ENCODE results near the gene HERC5.
"Not testable (repeated sequence)": the region's sequence is repeated elsewhere in the genome, so short reads cannot be mapped to it uniquely, and the experiment has no call there.

HERC5 gene

GRCh38 chr4:88456670-88457306, at the start of gene HERC5:
Gene HERC5 (plus strand): TSS chr4:88457119. CDS start chr4:88457270, 151 bp downstream.
- intact Hi-C loops (cut with DNase I): loop anchor here (2.0 to 5.0 kb wide), 3 partner anchors 78 to 239 kb away; partner anchors contain the start of genes HERC6 and PPM1K

GRCh38 chr4:88409206-88409605, 47.7 kb upstream of the HERC5 start:
- DNase-seq: no peak
- intact Hi-C loops (cut with DNase I): no loop called here

More at GRCh38 chr4:88456670-88457306, at the start of gene HERC5:
- peak; percentile 61 to 92 (median 79) for DNase-seq

- DNase-seq: no peak
- intact Hi-C loops (cut with DNase I): no loop called here
Observed at GRCh38 chr4:88409789-88410188, 47.1 kb upstream of the HERC5 start.

GRCh38 chr4:88411491-88412096, 45.3 kb upstream of the HERC5 start:
- DNase-seq: no peak
- intact Hi-C loops (cut with DNase I): no loop called here

- no peak for DNase-seq
Observed at GRCh38 chr4:88413801-88414200, 43.1 kb upstream of the HERC5 start.

GRCh38 chr4:88414755-88415154, 42.2 kb upstream of the HERC5 start:
- DNase-seq: no peak
- intact Hi-C loops (cut with DNase I): no loop called here

More at GRCh38 chr4:88413801-88414200, 43.1 kb upstream of the HERC5 start:
- intact Hi-C loops (cut with DNase I): no loop called here

- no peak for DNase-seq
- intact Hi-C loops (cut with DNase I): no loop called here
Observed at GRCh38 chr4:88415982-88416381, 40.9 kb upstream of the HERC5 start.

GRCh38 chr4:88418411-88418810, 38.5 kb upstream of the HERC5 start:
- intact Hi-C loops (cut with DNase I): no loop called here
- no peak for DNase-seq

- DNase-seq: no peak
- intact Hi-C loops (cut with DNase I): no loop called here
Observed at GRCh38 chr4:88419874-88420273, 37.0 kb upstream of the HERC5 start.

GRCh38 chr4:88420844-88421243, 36.1 kb upstream of the HERC5 start:
- DNase-seq: no peak
- intact Hi-C loops (cut with DNase I): no loop called here

- intact Hi-C loops (cut with DNase I): no loop called here
- no peak for DNase-seq
Observed at GRCh38 chr4:88422403-88422802, 34.5 kb upstream of the HERC5 start.

- DNase-seq: no peak
- intact Hi-C loops (cut with DNase I): no loop called here
Observed at GRCh38 chr4:88429401-88429800, 27.5 kb upstream of the HERC5 start.

- DNase-seq: no peak
- intact Hi-C loops (cut with DNase I): no loop called here
Observed at GRCh38 chr4:88435987-88436693, 20.8 kb upstream of the HERC5 start.

- intact Hi-C loops (cut with DNase I); DNase-seq: not testable (repeated sequence)
Observed at GRCh38 chr4:88437873-88438272, 19.0 kb upstream of the HERC5 start.

GRCh38 chr4:88439161-88439760, 17.7 kb upstream of the HERC5 start:
- intact Hi-C loops (cut with DNase I): no loop called here
- no peak for DNase-seq

GRCh38 chr4:88440146-88440545, 16.8 kb upstream of the HERC5 start:
- no peak for DNase-seq
- intact Hi-C loops (cut with DNase I): no loop called here

- intact Hi-C loops (cut with DNase I): no loop called here
Observed at GRCh38 chr4:88441696-88442095, 15.2 kb upstream of the HERC5 start.

GRCh38 chr4:88442689-88443191, 14.2 kb upstream of the HERC5 start:
- no peak for DNase-seq
- intact Hi-C loops (cut with DNase I): no loop called here

More at GRCh38 chr4:88441696-88442095, 15.2 kb upstream of the HERC5 start:
- DNase-seq: no peak

GRCh38 chr4:88443486-88443885, 13.4 kb upstream of the HERC5 start:
- no peak for DNase-seq
- intact Hi-C loops (cut with DNase I): no loop called here

- no peak for DNase-seq
- intact Hi-C loops (cut with DNase I): no loop called here
Observed at GRCh38 chr4:88445252-88445651, 11.7 kb upstream of the HERC5 start.

All from head of caudate nucleus (tissue), 42 donors.